Hematopoietic multipotent progenitor cell treated with erythropoietin and hydrocortisone succinate and interleukin-3 and kit ligand, for 4 days (in vitro differentiated cells): ENCODE results near the gene FAM110D.

Source experiments
- DNase-seq: peaks from one replicate; pipeline ENCODE4 v3.0.0-alpha.2; 2015

FAM110D gene

GRCh38 chr1:26164036-26164860, 5.4 kb downstream of the FAM110D start:
- DNase-seq, result peak; percentile 63

GRCh38 chr1:26164861-26165842, 6.3 kb downstream of the FAM110D start:
- DNase-seq, result no peak

GRCh38 chr1:26166719-26167281, 7.9 kb downstream of the FAM110D start:
- no peak for DNase-seq

- no peak for DNase-seq
These were observed 9.7 kb downstream of the FAM110D start, which contains the start of gene C1orf232 for GRCh38 chr1:26168410-26169197. Gene C1orf232 (minus strand): TSS chr1:26168963. CDS start chr1:26168499, 464 bp downstream.

- DNase-seq, result no peak
These were observed 10.3 kb downstream of the FAM110D start for GRCh38 chr1:26169198-26169554.

GRCh38 chr1:26169669-26170471, 11.0 kb downstream of the FAM110D start, which contains the start of gene ZNF593:
Gene ZNF593 (plus strand): TSS chr1:26169908. CDS start chr1:26169984, 76 bp downstream.
- DNase-seq, result peak; percentile 97

- DNase-seq, result no peak
These were observed 11.6 kb downstream of the FAM110D start for GRCh38 chr1:26170472-26170821.

GRCh38 chr1:26171084-26172072, 12.5 kb downstream of the FAM110D start, which contains the start of gene ZNF593OS:
Gene ZNF593OS (minus strand): TSS chr1:26171832. CDS start chr1:26171661, 171 bp downstream.
- no peak for DNase-seq

GRCh38 chr1:26175346-26175745, 16.5 kb downstream of the FAM110D start:
- no peak for DNase-seq

- DNase-seq, result no peak
These were observed 18.4 kb downstream of the FAM110D start, which contains the start of gene CNKSR1 for GRCh38 chr1:26177182-26177684. Gene CNKSR1 (plus strand): TSS chr1:26177491. CDS start chr1:26177548, 57 bp downstream.

GRCh38 chr1:26180010-26180506, 21.2 kb downstream of the FAM110D start:
- DNase-seq, result no peak

GRCh38 chr1:26181586-26182382, 22.9 kb downstream of the FAM110D start:
- no peak for DNase-seq

- DNase-seq, result no peak
These were observed 23.5 kb downstream of the FAM110D start for GRCh38 chr1:26182383-26182696.

GRCh38 chr1:26184086-26184485, 25.2 kb downstream of the FAM110D start:
- no peak for DNase-seq

GRCh38 chr1:26184883-26185282, 26.0 kb downstream of the FAM110D start:
- DNase-seq, result no peak

- DNase-seq, result no peak
These were observed 29.0 kb downstream of the FAM110D start for GRCh38 chr1:26187882-26188281.

- DNase-seq, result no peak
These were observed 29.6 kb downstream of the FAM110D start for GRCh38 chr1:26188477-26188876.

- no peak for DNase-seq
These were observed 30.5 kb downstream of the FAM110D start for GRCh38 chr1:26189331-26189730.

- peak; percentile 40 for DNase-seq
These were observed 30.9 kb downstream of the FAM110D start for GRCh38 chr1:26189751-26190275.
